HUES6 (cell line): ENCODE data around the gene METAP1D.

Source experiments
- H3K27ac ChIP-seq: 2 replicates; pipeline ENCODE4 v1.7.0; 2013; ENCODE audit warnings: low read depth, mild to moderate bottlenecking, low read length, inconsistent platforms
- H3K27me3 ChIP-seq: 2 replicates; pipeline ENCODE4 v1.6.1; 2013; ENCODE audit warnings: low read length; ENCODE audit not compliant: control insufficient read depth, insufficient read depth
- H3K36me3 ChIP-seq: 2 replicates; pipeline ENCODE4 v1.6.1; 2013; ENCODE audit warnings: low read length; ENCODE audit not compliant: control insufficient read depth, insufficient read depth
- H3K4me1 ChIP-seq: 2 replicates; pipeline ENCODE4 v1.6.1; 2013; ENCODE audit warnings: low read length; ENCODE audit not compliant: control insufficient read depth, insufficient read depth
- H3K4me3 ChIP-seq: 2 replicates; pipeline ENCODE4 v1.5.1; 2013; ENCODE audit warnings: low read depth, low read length
- H3K9ac ChIP-seq: one replicate; pipeline ENCODE4 v1.6.1; 2013; ENCODE audit warnings: mild to moderate bottlenecking, low read length
- H3K9me3 ChIP-seq: 2 replicates; pipeline ENCODE4 v1.6.1; 2013; ENCODE audit warnings: low read depth, low read length; ENCODE audit not compliant: control insufficient read depth, insufficient read depth

METAP1D gene

DNA sequence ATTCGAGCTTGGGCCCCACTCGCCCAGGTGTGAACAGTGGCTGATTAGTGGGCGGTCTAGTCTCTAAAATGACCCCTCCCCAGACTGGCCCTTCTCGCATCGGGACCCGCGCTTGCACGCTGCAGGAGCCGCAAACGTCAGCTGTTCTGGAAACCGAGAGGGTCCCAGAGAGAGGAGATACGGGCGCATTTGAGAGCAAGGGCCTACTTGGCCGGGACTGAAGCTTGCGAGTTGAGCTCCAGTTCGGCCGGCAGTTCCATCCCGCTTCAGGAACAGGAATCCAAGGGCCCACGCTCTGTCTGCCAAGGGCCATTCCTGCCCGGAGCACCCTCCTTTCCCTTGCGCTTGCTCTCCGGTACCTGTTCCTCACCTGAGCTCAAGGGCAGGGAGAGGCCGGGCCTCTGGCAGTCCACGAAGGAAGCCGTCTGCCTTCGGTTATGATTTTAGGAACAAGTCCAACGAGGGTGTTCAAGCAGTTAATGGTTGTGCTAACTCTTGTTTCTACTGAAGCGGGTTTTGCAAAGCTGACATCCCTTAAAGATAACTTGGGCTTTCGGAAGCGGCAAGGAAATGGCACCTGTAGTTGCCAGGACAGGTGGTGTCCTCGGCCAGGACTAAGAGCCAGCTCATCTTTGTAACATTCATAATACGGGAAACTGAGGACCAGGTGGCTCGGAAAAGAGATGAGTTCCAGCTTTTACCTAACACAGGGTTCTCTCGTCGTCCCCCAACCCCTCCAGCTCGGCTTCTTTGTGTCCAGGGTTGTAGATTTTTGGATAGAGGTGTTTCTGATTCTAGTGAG lies 81.7 kb downstream of the METAP1D start:
- Histone ChIP-seq H3K4me3 (peak overlapping the region; percentile 43), H3K27me3 (peaks cover 99% of the 10 kb centered on the region), H3K36me3 (no peaks in the 10 kb centered on the region)

DNA sequence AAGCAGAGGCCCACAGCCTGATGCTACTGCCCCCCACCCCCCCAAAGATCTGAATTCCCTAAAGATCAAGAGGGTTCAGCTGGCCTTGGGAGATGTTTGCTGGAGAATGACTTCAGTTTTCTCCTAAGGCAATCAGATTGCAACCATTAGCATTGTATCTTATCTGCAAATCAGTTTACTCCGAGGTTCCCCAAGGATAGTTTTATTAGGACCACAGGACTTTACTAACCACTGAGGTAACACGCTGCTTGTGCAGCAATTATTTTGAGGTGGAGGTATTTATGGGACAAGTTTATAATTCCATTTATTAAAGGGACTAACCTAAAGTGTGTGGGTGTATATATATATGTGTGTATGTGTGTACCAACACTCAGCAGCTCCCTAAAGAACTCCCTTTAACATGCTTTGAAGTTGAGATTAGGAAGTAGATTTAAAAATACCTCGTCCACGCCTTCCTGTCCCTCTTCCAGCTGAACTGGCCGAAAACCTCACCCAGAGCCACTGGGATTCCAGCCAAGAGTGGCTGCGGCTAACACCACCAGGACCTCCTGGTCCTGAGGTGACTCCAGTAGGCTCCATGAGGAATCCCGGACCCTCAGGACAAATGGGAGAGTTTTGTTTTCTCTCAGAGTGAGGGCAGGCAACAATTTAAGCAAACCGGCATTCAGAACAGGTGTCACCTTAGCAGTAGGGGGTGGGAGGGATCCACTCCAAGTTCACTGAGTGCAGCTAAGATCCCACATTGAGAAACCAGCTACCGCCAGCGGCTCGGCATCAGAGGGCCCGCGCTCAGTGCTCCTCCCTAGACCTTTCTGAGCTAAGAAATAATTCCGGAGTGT lies 82.6 kb downstream of the METAP1D start:
- Histone ChIP-seq H3K27ac (no peak overlapping the region), H3K36me3 (no peaks in the 10 kb centered on the region), H3K9me3 (no peaks in the 10 kb centered on the region), H3K27me3 (peaks cover 100% of the 10 kb centered on the region), H3K4me1 (peaks cover 52% of the 10 kb centered on the region), H3K4me3 (peak overlapping the region; percentile 7; the same call in 1 of the 2 replicates), H3K9ac (no peak overlapping the region)

More for the DNA sequence above, 81.7 kb downstream of the METAP1D start:
- Histone ChIP-seq H3K9ac (no peak overlapping the region), H3K27ac (no peak overlapping the region), H3K4me1 (peaks cover 43% of the 10 kb centered on the region), H3K9me3 (no peaks in the 10 kb centered on the region)

DNA sequence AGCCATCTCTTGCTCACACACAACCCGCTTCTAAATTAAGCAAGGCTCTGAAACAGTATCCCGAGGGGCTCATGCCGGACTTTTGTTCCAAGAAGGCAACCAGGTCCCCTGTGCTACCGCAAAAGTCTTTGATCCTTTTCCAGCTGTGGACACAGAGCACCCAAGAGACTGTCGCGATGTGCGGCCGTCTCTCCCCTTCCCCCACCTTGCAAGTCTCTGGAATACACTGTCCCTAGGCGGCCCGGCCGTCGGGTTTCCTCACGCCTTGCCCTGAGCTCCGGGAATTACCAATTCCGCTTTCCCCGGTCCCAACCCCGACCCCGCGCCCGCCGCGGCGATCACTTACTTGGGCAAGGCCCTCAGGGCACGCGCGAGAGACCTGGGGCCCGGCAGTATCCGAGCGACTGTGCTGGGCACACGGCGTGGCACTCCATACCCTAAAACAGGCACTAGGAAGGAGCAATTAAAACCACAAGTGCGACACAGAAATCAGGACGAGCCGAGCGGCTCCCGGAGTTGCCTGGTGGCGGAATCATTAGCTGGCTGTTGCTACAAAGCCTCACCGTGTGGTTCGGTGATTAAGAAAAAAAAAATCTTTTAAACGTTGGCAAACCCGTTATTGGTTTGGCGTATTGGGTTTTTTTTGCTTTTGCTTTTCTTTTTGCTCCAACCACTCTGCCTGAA lies 83.3 kb downstream of the METAP1D start:
- Histone ChIP-seq H3K27ac (no peak overlapping the region), H3K9me3 (no peaks in the 10 kb centered on the region), H3K4me3 (peak overlapping the region; percentile 7; the same call in 1 of the 2 replicates), H3K4me1 (peaks cover 59% of the 10 kb centered on the region), H3K27me3 (peaks cover 100% of the 10 kb centered on the region), H3K9ac (no peak overlapping the region), H3K36me3 (no peaks in the 10 kb centered on the region)

DNA sequence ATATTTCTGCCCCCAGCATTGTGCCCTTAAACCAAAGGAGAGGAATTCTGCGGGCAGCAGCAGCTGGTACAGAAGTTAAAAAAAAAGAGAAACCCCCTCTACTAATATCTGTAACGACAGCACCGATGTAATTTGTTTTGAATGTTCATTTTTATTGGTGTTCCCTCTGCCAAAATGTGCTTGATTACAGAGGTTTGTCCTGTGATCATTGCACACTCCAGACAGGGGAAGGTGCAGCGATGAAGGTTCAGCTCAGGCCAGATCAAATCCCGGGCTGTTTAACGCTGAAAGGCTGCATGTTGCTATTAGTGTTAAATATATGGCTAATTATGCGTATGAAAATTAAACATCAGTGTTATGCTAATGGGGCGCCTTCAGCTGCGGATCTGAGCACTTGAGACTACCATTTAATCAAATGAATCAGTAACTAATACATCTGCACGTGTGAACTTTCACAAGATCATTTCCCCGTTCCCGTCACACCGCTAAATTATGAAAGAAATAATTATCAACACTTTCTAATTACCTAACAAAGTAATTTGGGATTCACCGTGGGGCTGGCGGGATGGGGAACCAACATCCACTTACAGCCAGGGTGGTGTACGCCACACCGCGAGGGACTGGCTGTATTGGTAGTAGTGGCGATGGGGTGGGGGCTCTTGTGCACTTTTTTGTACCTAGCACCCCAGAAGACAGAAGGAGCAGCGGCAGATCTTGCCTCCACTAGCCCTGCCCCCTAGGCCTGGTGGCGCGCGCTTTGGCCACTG lies 84.1 kb downstream of the METAP1D start:
- Histone ChIP-seq H3K36me3 (no peaks in the 10 kb centered on the region), H3K9me3 (no peaks in the 10 kb centered on the region), H3K27ac (no peak overlapping the region), H3K4me1 (peaks cover 67% of the 10 kb centered on the region), H3K27me3 (peaks cover 100% of the 10 kb centered on the region), H3K4me3 (peak overlapping the region; percentile 69), H3K9ac (no peak overlapping the region)

DNA sequence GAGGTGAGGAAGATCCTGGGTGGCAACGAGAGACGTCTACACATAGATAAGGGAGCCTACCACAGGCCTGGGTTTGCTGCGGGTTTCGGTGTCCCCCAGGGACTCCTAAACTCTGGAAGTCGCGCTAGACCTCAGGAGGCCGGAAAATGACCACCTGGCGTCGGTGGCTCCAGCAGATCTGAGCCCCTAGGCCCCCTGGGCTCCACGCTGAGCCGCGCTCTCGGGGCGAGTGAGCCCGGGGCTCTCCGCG lies 84.6 kb downstream of the METAP1D start:
- no peaks in the 10 kb centered on the region for H3K36me3 ChIP-seq
- H3K4me1 ChIP-seq, result peaks cover 67% of the 10 kb centered on the region
- H3K9me3 ChIP-seq, result no peaks in the 10 kb centered on the region
- H3K9ac ChIP-seq, result no peak overlapping the region
- H3K4me3 ChIP-seq, result peak overlapping the region; percentile 69
- H3K27ac ChIP-seq, result no peak overlapping the region
- peaks cover 100% of the 10 kb centered on the region for H3K27me3 ChIP-seq

DNA sequence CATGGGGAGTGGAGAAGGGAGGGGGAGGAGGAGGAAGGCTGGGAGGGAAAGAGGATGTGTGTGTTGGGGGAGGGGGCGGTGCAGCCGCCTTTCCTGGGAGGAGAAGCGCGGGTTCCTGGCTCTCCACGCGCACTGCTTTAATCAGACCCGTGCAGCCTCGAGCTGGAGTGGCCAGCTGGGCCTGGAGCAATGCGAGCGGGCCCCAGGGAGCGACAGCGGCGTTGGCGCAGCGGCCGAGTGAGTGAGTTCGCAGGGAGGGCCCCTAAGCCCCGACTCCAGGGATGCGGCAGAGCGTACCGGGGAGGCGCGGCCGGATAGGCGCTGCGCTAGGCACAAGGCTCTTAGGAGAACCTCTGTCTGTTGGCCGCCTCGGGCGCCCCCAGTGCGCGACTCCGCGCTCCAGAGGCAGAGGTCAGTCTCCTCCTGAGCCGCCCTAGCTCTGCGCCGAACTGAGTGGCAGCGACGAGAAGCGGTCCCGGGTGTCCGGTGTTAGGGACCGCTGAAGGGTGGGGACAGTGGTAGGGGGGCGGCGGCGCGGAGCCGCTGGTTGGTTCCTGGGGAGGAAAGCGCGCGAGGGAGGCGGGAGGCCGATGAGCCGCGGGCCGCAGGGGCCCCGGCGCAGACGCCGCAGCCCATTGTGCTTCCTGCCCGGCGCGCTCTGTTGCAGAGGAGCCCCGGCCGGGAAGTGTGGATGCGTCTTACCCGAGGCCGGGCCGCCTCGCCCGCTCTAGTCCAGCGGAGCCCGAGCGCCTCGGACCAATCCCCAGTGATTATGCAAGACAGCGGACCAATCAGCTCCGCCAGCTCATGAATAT lies 85.1 kb downstream of the METAP1D start:
- Histone ChIP-seq H3K9me3 (no peaks in the 10 kb centered on the region), H3K27me3 (peaks cover 100% of the 10 kb centered on the region), H3K36me3 (no peaks in the 10 kb centered on the region), H3K9ac (peak overlapping the region; percentile 26), H3K4me1 (peaks cover 67% of the 10 kb centered on the region), H3K4me3 (peak overlapping the region; percentile 69), H3K27ac (no peak overlapping the region)

DNA sequence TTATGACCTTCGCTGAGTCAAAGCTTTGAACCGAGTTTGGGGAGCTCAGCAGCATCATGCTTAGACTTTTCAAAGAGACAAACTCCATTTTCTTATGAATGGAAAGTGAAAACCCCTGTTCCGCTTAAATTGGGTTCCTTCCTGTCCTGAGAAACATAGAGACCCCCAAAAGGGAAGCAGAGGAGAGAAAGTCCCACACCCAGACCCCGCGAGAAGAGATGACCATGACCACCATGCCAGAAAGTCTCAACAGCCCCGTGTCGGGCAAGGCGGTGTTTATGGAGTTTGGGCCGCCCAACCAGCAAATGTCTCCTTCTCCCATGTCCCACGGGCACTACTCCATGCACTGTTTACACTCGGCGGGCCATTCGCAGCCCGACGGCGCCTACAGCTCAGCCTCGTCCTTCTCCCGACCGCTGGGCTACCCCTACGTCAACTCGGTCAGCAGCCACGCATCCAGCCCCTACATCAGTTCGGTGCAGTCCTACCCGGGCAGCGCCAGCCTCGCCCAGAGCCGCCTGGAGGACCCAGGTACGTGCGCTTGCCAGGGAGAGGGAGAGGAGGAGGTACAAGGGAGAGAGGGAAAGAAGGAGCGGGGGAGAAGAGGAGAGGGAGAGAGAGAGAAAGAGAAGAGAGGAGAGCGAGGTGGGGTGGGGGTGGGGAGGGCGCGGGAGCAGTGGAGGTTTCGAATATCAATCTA lies 85.9 kb downstream of the METAP1D start, which contains the start of gene DLX1:
DLX1 (plus strand) TSS at position 48 of the 700 bp plus-strand sequence; CDS start at position 219, 171 bp downstream.
- Histone ChIP-seq H3K9me3 (no peaks in the 10 kb centered on the region), H3K27ac (no peak within 1 kb of the TSS), H3K4me3 (peak within 1 kb of the TSS; percentile 69), H3K36me3 (no peaks in the 10 kb centered on the region), H3K9ac (peak within 1 kb of the TSS; percentile 29), H3K27me3 (peaks cover 100% of the 10 kb centered on the region), H3K4me1 (peaks cover 71% of the 10 kb centered on the region)

DNA sequence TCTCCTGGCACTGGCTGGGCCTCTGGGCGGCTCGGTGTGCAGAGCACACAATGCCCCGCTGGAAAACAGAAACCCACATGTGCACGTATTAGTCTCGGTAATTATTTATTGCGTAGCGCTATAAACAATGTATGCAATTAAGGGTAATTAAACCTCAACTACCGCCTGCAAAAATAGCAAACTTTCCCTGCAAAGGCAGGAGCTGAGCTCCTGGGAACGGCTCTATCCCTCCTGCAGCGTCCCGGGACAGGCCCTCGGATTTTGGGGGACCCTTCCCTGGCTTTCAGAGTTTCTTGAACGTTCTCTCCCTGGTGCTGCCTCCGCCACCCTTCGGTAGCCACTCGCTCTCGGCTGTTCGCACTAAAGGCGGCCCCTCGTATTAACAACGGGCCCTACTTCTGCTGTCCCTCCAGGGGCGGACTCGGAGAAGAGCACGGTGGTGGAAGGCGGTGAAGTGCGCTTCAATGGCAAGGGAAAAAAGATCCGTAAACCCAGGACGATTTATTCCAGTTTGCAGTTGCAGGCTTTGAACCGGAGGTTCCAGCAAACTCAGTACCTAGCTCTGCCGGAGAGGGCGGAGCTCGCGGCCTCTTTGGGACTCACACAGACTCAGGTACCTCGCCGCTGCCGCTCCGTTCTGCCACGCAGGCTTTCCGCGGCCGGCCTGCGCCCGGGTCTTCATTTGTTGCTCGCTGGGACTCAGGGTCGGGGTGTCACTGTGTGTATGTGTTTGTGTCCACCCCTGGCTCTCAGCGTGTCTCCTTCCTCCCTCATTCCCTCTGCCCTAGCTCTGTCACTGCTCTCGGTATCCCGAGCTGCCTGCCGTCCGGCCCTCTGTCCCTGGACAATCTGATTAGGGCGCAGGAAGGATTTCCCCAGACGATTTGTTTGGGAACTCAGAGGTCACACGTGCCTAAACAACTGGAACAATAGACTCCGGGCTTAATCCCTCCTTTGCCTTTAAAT lies 86.8 kb downstream of the METAP1D start:
- no peaks in the 10 kb centered on the region for H3K9me3 ChIP-seq
- peaks cover 100% of the 10 kb centered on the region for H3K27me3 ChIP-seq
- H3K27ac ChIP-seq, result no peak overlapping the region
- no peaks in the 10 kb centered on the region for H3K36me3 ChIP-seq
- peak overlapping the region; percentile 69 for H3K4me3 ChIP-seq
- H3K9ac ChIP-seq, result no peak overlapping the region
- peaks cover 64% of the 10 kb centered on the region for H3K4me1 ChIP-seq

DNA sequence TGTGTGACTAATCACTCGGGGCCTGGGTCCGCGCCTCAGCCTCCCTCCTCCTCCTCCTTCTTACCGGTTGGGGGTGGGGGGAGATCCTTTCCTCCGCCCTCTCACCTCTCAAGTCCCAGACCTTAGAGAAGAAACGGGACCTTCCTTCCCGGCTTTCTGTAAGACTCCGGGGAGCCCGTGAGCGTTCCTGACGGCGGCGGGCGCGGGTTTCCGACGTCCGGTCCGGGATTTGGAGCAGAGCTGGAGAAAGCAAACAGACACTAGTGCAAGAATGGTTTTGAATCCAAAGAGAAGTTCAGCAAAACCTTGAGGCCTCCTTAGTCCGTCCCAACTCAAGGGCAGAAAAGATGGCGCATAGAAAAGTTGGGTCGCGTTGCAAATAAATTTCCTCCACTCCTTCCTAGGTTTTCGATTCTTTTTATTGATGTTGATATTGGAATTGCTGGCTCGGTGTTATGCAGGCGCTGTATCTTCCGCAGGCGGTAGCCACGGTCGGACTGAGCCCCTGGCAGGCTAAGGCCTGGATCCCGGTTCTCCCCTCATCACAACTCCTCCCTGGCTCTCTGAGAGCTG lies 87.5 kb downstream of the METAP1D start:
- no peaks in the 10 kb centered on the region for H3K9me3 ChIP-seq
- H3K27ac ChIP-seq, result no peak overlapping the region
- H3K27me3 ChIP-seq, result peaks cover 100% of the 10 kb centered on the region
- H3K9ac ChIP-seq, result peak overlapping the region; percentile 15
- H3K4me1 ChIP-seq, result peaks cover 58% of the 10 kb centered on the region
- H3K4me3 ChIP-seq, result peak overlapping the region; percentile 69
- H3K36me3 ChIP-seq, result no peaks in the 10 kb centered on the region
